Measurements from ENCODE around the gene STIM1.

Gene STIM1

GRCh38 chr11:3982431-3982830, 127.0 kb downstream of the STIM1 start:
- Mint-ChIP-seq H3K4me3 (no peak overlapping the region), H3K27me3 (ENCODE audit: low read depth) (no peaks in the 10 kb centered on the region), H3K4me1 (peaks cover 6% of the 10 kb centered on the region), H3K36me3 (ENCODE audit: low read depth) (no peaks in the 10 kb centered on the region), H3K9me3 (no peaks in the 10 kb centered on the region), H3K27ac (no peak overlapping the region)
- no peak for TF ChIP-seq CTCF (IDR thresholded peaks at IDR 0.05; ENCODE audit: unreplicated experiment in 3 of 3)

- H3K4me3 Mint-ChIP-seq, result no peak overlapping the region
- H3K36me3 Mint-ChIP-seq (ENCODE audit: low read depth), result no peaks in the 10 kb centered on the region
- no peaks in the 10 kb centered on the region for H3K9me3 Mint-ChIP-seq
- TF ChIP-seq CTCF (IDR thresholded peaks at IDR 0.05; ENCODE audit: unreplicated experiment in 3 of 3), result no peak
- peaks cover 9% of the 10 kb centered on the region for H3K4me1 Mint-ChIP-seq
- peaks cover 3% of the 10 kb centered on the region for H3K27me3 Mint-ChIP-seq (ENCODE audit: low read depth)
- no peak overlapping the region for H3K27ac Mint-ChIP-seq
Measured at GRCh38 chr11:3983101-3983500, 127.6 kb downstream of the STIM1 start.

GRCh38 chr11:3984896-3985295, 129.4 kb downstream of the STIM1 start:
- Mint-ChIP-seq H3K36me3 (ENCODE audit: low read depth) (peaks cover 2% of the 10 kb centered on the region), H3K4me1 (peaks cover 13% of the 10 kb centered on the region), H3K9me3 (no peaks in the 10 kb centered on the region), H3K27me3 (ENCODE audit: low read depth) (peaks cover 3% of the 10 kb centered on the region), H3K4me3 (no peak overlapping the region), H3K27ac (peak overlapping the region in 1 of 3 experiments; percentile 7)
- peak in 1 of 3 experiments; percentile 10 for TF ChIP-seq CTCF (IDR thresholded peaks at IDR 0.05; ENCODE audit: unreplicated experiment in 3 of 3)

GRCh38 chr11:3985631-3986030, 130.2 kb downstream of the STIM1 start:
- peaks cover 3% of the 10 kb centered on the region for H3K27me3 Mint-ChIP-seq (ENCODE audit: low read depth)
- H3K4me3 Mint-ChIP-seq, result no peak overlapping the region
- no peak overlapping the region for H3K27ac Mint-ChIP-seq
- peaks cover 4% of the 10 kb centered on the region for H3K36me3 Mint-ChIP-seq (ENCODE audit: low read depth)
- peaks cover 13% of the 10 kb centered on the region for H3K4me1 Mint-ChIP-seq
- H3K9me3 Mint-ChIP-seq, result no peaks in the 10 kb centered on the region
- no peak for TF ChIP-seq CTCF (IDR thresholded peaks at IDR 0.05; ENCODE audit: unreplicated experiment in 3 of 3)

- no peak for TF ChIP-seq CTCF (IDR thresholded peaks at IDR 0.05; ENCODE audit: unreplicated experiment in 3 of 3)
- H3K27ac Mint-ChIP-seq, result no peak overlapping the region
- H3K9me3 Mint-ChIP-seq, result no peaks in the 10 kb centered on the region
- peaks cover 3% of the 10 kb centered on the region for H3K27me3 Mint-ChIP-seq (ENCODE audit: low read depth)
- peaks cover 13% of the 10 kb centered on the region for H3K4me1 Mint-ChIP-seq
- no peak overlapping the region for H3K4me3 Mint-ChIP-seq
- peaks cover 4% of the 10 kb centered on the region for H3K36me3 Mint-ChIP-seq (ENCODE audit: low read depth)
Measured at GRCh38 chr11:3986301-3986700, 130.8 kb downstream of the STIM1 start.

- Mint-ChIP-seq H3K9me3 (peaks cover 17% of the 10 kb centered on the region), H3K4me1 (peaks cover 13% of the 10 kb centered on the region), H3K27ac (peak overlapping the region in 2 of 3 experiments; percentile 5 to 54), H3K36me3 (ENCODE audit: low read depth) (peaks cover 15% of the 10 kb centered on the region), H3K4me3 (peak overlapping the region; percentile 58 to 66 (median 59)), H3K27me3 (ENCODE audit: low read depth) (peaks cover 3% of the 10 kb centered on the region)
- TF ChIP-seq CTCF (IDR thresholded peaks at IDR 0.05; ENCODE audit: unreplicated experiment in 3 of 3), result no peak
Measured at GRCh38 chr11:3989276-3989920, 133.9 kb downstream of the STIM1 start.

Measured in nephron (organoid).